ENCODE results near the gene CAMK2A.

The CAMK2A gene

DNA sequence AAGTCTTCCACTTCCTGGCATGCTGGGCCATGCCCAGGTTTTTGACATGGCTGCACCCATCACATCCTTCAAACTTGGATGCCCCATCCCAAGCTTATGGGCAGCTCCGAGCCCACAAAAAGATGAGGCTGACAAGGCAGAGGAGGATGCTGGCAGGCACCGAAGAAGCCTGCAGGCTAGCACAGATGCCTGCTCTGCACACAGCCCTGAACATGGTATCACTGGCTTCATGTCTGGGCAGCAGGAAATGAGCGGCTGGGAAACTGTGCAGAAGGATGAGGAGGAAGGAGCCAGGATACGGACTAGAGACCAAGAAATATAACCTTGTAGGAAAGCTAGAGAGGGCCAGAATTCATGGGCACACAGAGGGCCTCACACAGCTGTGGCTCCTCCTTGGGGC, 14.8 kb downstream of the CAMK2A start:
- TF ChIP-seq, protein P1, sequence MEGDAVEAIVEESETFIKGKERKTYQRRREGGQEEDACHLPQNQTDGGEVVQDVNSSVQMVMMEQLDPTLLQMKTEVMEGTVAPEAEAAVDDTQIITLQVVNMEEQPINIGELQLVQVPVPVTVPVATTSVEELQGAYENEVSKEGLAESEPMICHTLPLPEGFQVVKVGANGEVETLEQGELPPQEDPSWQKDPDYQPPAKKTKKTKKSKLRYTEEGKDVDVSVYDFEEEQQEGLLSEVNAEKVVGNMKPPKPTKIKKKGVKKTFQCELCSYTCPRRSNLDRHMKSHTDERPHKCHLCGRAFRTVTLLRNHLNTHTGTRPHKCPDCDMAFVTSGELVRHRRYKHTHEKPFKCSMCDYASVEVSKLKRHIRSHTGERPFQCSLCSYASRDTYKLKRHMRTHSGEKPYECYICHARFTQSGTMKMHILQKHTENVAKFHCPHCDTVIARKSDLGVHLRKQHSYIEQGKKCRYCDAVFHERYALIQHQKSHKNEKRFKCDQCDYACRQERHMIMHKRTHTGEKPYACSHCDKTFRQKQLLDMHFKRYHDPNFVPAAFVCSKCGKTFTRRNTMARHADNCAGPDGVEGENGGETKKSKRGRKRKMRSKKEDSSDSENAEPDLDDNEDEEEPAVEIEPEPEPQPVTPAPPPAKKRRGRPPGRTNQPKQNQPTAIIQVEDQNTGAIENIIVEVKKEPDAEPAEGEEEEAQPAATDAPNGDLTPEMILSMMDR (IDR thresholded peaks at IDR 0.05; ENCODE audit: insufficient read depth, low read depth, low read length, missing control alignments), result no peak
- no peak overlapping the region for H3K4me3 ChIP-seq (ENCODE audit: low read depth, low read length)
- DNase-seq (ENCODE audit: low read depth), result no peak

DNA sequence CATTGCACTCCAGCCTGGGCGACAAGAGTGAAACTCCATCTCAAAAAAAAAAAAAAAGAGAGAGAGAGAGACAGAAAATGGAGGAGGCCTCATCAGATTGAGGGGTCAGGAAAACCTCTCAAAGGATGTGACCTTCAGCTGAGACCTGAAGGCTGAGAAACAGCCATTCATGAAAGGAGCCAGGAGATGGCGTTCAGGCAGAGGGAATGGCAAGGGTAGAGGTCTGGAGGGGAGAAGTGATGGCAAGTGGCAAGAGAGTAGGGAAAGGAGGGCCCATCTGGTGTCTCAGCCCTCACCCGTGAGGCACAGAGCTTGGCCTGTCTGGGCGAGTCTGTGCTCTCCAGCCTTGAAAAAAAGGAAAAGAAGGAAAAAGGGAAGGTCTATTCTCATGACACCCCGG, 17.0 kb downstream of the CAMK2A start:
- H3K4me3 ChIP-seq (ENCODE audit: low read depth, low read length), result no peak overlapping the region
- peak; percentile 40 for DNase-seq (ENCODE audit: low read depth)
- TF ChIP-seq, protein P1 (IDR thresholded peaks at IDR 0.05; ENCODE audit: insufficient read depth, low read depth, low read length, missing control alignments), result peak; percentile 35

DNA sequence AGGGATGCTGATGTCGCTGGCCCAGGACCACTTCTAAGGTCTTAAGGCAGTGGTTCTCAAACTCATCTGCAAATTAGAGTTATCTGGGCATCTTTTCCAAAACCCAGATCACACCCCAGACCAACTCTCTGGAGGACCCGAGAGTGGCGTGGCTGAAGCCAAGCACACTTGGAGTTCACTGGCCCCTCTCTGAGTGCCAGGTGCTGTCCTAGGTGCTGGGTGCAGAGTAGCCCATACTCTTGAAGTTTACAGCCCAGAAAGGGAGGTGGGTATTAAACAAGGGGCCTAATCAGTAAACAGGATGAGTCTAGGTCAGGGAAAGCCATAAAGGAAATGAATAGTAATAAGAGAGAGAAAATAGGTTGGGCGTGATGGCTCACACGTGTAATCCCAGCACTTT, 17.6 kb downstream of the CAMK2A start:
- DNase-seq (ENCODE audit: low read depth), result no peak
- no peak overlapping the region for H3K4me3 ChIP-seq (ENCODE audit: low read depth, low read length)
- TF ChIP-seq, protein P1 (IDR thresholded peaks at IDR 0.05; ENCODE audit: insufficient read depth, low read depth, low read length, missing control alignments), result no peak

DNA sequence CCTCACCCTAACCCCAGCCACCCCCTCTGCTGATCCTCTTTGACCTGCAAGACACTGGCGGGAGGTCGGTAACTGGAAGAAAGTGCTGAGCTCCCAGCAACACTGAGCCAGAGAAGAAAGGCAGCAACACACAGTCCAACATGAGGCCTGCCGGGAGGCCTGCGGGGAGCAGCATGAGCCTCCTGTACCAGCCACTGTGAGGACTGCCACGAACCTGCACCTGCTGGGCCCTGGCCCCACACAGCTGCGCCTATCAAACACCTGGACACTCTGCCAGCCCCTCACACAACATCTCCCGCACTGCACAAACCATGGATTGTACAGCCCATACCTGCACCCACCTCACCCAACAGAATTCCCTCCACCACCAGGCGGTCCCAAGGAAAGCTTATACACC, 18.3 kb downstream of the CAMK2A start:
- TF ChIP-seq, protein P1 (IDR thresholded peaks at IDR 0.05; ENCODE audit: insufficient read depth, low read depth, low read length, missing control alignments), result no peak
- no peak for DNase-seq (ENCODE audit: low read depth)
- H3K4me3 ChIP-seq (ENCODE audit: low read depth, low read length), result no peak overlapping the region

DNA sequence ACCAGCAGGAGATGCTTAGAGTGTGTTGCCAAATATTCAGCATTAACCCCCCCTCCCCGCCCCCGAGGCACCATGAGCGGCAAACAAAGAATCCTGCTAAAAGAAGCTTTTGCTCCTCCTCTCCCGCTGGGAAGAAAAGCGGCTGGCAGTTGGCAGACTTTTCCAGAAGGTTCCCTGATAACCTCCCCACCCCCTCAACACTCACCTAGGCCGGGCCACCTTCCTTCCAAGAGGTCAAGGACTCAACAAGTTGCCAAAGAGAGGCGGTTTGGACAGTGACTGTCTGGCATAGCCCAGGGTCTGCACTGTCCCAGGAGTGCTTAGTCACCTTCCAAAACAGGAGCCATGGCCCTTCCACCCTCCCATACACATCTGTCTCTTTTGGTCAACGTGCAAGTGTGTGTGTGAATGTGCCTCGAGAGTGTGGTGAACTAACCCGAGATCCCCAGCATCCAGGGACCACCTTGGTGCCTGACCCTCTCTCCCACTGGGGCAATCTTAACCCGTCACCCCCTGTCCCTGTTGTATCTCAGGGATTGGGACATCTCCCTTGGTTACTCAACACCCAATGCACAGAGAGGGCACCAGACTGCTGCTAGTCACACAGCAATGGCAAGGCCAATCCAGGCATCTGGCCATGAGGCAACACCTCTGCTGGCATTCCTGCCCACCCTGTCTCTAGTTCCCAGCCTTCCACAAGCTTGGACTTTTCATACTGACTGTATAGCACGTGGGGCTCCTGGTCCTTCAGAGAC, 18.9 kb downstream of the CAMK2A start:
- H3K4me3 ChIP-seq (ENCODE audit: low read depth, low read length), result no peak overlapping the region
- TF ChIP-seq, protein P1 (IDR thresholded peaks at IDR 0.05; ENCODE audit: insufficient read depth, low read depth, low read length, missing control alignments), result no peak
- no peak for DNase-seq (ENCODE audit: low read depth)

DNA sequence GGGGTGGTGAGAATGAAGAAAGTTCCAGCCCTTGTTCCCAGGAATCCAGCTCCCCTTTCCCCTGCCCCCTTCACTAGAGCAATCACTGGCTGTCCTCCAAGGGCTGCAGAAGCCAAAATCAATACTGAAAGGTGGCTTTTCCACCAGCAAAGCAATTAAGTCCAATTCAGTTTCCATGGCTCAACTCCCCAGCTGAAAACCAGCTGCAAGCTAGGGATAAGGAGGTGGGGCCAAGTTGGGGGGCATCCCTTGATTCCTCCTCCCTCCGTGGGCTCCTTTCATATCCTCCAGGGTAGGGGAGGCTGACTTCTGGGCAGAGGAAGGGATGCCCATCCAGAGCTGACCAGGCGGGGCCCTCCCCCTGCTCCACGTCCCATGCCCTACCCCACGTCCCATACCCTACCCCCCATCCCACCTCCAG, 22.7 kb downstream of the CAMK2A start:
- DNase-seq (ENCODE audit: low read depth), result no peak
- no peak overlapping the region for H3K4me3 ChIP-seq (ENCODE audit: low read depth, low read length)
- TF ChIP-seq, protein P1 (IDR thresholded peaks at IDR 0.05; ENCODE audit: insufficient read depth, low read depth, low read length, missing control alignments), result no peak

DNA sequence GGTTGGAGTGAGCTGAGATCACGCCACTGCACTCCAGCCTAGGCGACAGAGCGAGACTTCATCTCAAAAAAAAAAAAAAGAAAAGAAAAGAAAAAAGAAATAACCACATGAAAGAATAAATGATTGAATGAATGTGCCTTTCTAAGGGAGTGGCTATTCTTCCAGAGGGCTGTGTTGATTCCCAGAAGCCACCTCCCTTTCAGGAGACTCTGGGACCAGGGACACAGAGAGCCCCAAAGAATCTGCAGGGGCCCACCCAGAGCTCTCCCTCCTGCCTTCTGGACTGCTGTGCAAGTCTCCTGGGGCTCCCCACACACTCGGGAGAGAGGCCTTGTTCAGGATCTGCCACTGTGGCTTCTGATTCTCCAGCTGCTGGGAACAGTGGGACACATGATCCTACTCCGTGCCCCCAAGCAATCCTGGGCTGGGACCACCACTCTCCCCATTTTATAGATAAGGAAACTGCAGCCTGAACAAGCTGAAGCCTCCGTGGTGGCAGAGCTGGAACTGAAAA, 23.6 kb downstream of the CAMK2A start:
- no peak overlapping the region for H3K4me3 ChIP-seq (ENCODE audit: low read depth, low read length)
- TF ChIP-seq, protein P1 (IDR thresholded peaks at IDR 0.05; ENCODE audit: insufficient read depth, low read depth, low read length, missing control alignments), result no peak
- DNase-seq (ENCODE audit: low read depth), result no peak
